ENCODE results near the gene MYDGF. TPM values are rescaled to one million over a fixed set of nuclear protein-coding genes. Genes with fewer than 3 reads are reported as not detected.

Gene MYDGF
- total RNA-seq, 1 experiment from 2014 or later: 58.2 TPM

DNA sequence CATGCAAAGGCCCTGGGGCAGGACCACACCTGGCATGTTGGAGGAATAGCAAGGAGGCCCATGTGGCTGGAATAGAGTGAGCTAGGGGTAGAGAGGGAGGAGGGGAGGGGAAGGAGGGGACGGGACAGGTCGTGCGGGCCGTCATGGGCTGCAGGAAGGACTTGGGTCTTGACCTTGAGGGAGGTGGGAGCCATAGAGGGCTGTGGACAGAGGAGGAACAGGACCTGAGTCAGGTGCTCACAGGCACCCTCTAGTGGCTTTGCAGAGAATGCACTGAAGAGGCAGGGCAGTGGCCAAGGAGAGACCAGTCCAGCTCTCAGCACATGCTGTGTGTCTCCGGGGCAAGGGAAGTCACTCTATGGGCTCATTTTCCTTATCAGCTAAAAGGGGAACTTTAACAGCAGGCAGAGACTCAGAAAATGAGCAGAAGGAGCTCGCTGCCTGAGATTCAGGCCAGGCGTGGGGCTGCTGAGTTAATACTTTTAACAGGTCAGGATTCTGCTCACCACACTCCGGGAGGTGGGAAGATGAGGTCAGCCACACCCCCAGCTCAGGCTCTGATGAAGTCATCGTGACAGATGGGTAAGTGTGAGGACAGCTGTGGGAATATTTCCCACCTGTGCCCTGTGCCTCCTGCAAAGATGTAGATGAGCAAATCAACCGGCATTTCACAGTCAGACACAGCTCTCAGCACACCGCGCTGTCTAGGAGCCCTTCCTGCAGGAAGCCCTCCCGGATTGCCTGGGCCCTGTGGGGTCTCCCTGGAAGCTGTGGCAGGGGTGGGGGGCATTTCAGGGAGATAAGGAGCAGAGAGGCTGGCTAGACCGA lies 36.8 kb downstream of the MYDGF start:
- Mint-ChIP-seq H3K36me3 (no peaks in the 10 kb centered on the region), H3K4me3 (0 out of 2 replicates have a peak overlapping the region, but pooled peaks have one; percentile 8), H3K27ac (no peak overlapping the region), H3K9me3 (no peaks in the 10 kb centered on the region), H3K4me1 (peaks cover 6% of the 10 kb centered on the region), H3K27me3 (ENCODE audit: low read depth) (peaks cover 48% of the 10 kb centered on the region)
- ATAC-seq (peak; percentile 68), DNase-seq (ENCODE audit: low spot score) (peak; percentile 80)
- CTCF ChIA-PET: interaction anchor here (0.6 to 3.4 kb wide), 38 partner anchors 9 to 473 kb away, joined by 3 to 46 read pairs (median 6); partner anchors contain the start of genes CHAF1A, FEM1A, MYDGF and PLIN5
- POLR2A ChIA-PET: no interaction called here
- TF ChIP-seq ZNF396 (CRISPR knock-in tag; IDR thresholded peaks at IDR 0.05; ENCODE audit: borderline replicate concordance) (0 out of 2 replicates have a peak, but pooled peaks have one; percentile 11), ZNF532 (CRISPR knock-in tag; IDR thresholded peaks at IDR 0.05; ENCODE audit: borderline replicate concordance) (no peak), GTF2I (CRISPR knock-in tag; conservative IDR thresholded peaks at IDR 0.05) (peak; percentile 100), ZBTB43 (CRISPR knock-in tag; IDR thresholded peaks at IDR 0.05) (no peak), PRRX2 (CRISPR knock-in tag; IDR thresholded peaks at IDR 0.05) (0 out of 2 replicates have a peak, but pooled peaks have one; percentile 58), SMAD3 (CRISPR knock-in tag; IDR thresholded peaks at IDR 0.05; ENCODE audit: borderline replicate concordance) (no peak), USF1 (CRISPR knock-in tag; IDR thresholded peaks at IDR 0.05) (peak; percentile 37; the same call in 1 of the 2 replicates), ERG (CRISPR knock-in tag; IDR thresholded peaks at IDR 0.05) (peak; percentile 83; the same call in 1 of the 2 replicates), ATF3 (CRISPR knock-in tag; conservative IDR thresholded peaks at IDR 0.05) (no peak), ZNF671 (CRISPR knock-in tag; IDR thresholded peaks at IDR 0.05) (no peak), CDX4 (CRISPR knock-in tag; IDR thresholded peaks at IDR 0.05; ENCODE audit: borderline replicate concordance) (no peak), TEAD1 (CRISPR knock-in tag; IDR thresholded peaks at IDR 0.05) (no peak), CTCF (IDR thresholded peaks at IDR 0.05) (peak; percentile 90), ZSCAN18 (CRISPR knock-in tag; IDR thresholded peaks at IDR 0.05) (peak; percentile 77; the same call in 1 of the 2 replicates), ZNF423 (CRISPR knock-in tag; IDR thresholded peaks at IDR 0.05) (0 out of 2 replicates have a peak, but pooled peaks have one; percentile 18), CREM (CRISPR knock-in tag; IDR thresholded peaks at IDR 0.05) (no peak)
- TF ChIP-seq, protein P1, sequence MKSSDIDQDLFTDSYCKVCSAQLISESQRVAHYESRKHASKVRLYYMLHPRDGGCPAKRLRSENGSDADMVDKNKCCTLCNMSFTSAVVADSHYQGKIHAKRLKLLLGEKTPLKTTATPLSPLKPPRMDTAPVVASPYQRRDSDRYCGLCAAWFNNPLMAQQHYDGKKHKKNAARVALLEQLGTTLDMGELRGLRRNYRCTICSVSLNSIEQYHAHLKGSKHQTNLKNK (CRISPR knock-in tag; IDR thresholded peaks at IDR 0.05): no peak
- TF ChIP-seq, protein P2, sequence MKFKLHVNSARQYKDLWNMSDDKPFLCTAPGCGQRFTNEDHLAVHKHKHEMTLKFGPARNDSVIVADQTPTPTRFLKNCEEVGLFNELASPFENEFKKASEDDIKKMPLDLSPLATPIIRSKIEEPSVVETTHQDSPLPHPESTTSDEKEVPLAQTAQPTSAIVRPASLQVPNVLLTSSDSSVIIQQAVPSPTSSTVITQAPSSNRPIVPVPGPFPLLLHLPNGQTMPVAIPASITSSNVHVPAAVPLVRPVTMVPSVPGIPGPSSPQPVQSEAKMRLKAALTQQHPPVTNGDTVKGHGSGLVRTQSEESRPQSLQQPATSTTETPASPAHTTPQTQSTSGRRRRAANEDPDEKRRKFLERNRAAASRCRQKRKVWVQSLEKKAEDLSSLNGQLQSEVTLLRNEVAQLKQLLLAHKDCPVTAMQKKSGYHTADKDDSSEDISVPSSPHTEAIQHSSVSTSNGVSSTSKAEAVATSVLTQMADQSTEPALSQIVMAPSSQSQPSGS (CRISPR knock-in tag; IDR thresholded peaks at IDR 0.05; ENCODE audit: borderline replicate concordance, low read depth): no peak

Data from WTC11 (cell line).